Breast epithelium (tissue), 4 donors: ENCODE measurements around the gene HCN4. TPM values are rescaled to one million over a fixed set of nuclear protein-coding genes. Genes with fewer than 3 reads are reported as not detected.

ENCODE experiments used
- DNase-seq, 2 donors: peaks; one replicate each; pipeline ENCODE4 v3.0.0-alpha.2; 2019; ENCODE audit warnings: low spot score in 2 of 2
- H3K27ac ChIP-seq, 2 donors: fragments of 200-600 bp; sonication (generic) in 1 of 2; one replicate each; pipeline ENCODE4 v1.5.1; 2016 to 2019; ENCODE audit warnings: mild to moderate bottlenecking in 1 of 2
- H3K27me3 ChIP-seq, 2 donors: fragments of 200-600 bp; sonication (generic) in 1 of 2; one replicate each; pipeline versions ENCODE4 v1.5.1 to v1.6.0; 2017 to 2019; ENCODE audit warnings: control low read depth in 1 of 2, mild to moderate bottlenecking in 1 of 2
- H3K36me3 ChIP-seq: fragments of 200-600 bp; one replicate; pipeline ENCODE4 v1.5.1; 2019
- H3K4me1 ChIP-seq, 2 donors: fragments of 200-600 bp; sonication (generic); one replicate each; pipeline ENCODE4 v1.5.1; 2016 to 2019; ENCODE audit warnings: control low read depth in 1 of 2
- H3K4me3 ChIP-seq, 3 donors: fragments of 200-600 bp; sonication (generic); 1 replicate in 2 of 3; 2 replicates in 1 of 3; pipeline ENCODE4 v1.5.1; 2016 to 2019; ENCODE audit warnings: mild to moderate bottlenecking in 3 of 3, moderate library complexity in 2 of 3
- H3K9me3 ChIP-seq, 2 donors: fragments of 200-600 bp; sonication (generic) in 1 of 2; one replicate each; pipeline ENCODE4 v1.5.1; 2016 to 2019; ENCODE audit warnings: control low read depth in 1 of 2
- POLR2A ChIP-seq: fragments of 450-650 bp; IDR thresholded peaks from one replicate; pipeline ENCODE4 v1.6.1; 2016; ENCODE audit warnings: antibody characterized with exemption, mild to moderate bottlenecking, moderate library complexity
- POLR2AphosphoS5 ChIP-seq, 3 donors: sonication (generic); formaldehyde crosslinking; IDR thresholded peaks; one replicate each; pipeline ENCODE4 v1.6.1; 2017; ENCODE audit warnings: antibody characterized with exemption in 3 of 3
- intact Hi-C: fragments of 100-400 bp; cut with DNase I; formaldehyde crosslinking; loops from one replicate; pipeline ENCODE4 v1.15.1; 2023; ENCODE audit warnings: low total_unique reads
- total RNA-seq, 3 donors: library from RNA; depleted of rRNA; stranded (reverse); fragments of >200 nt; gene quantifications; one replicate each; pipeline ENCODE4 v1.1.0, GENCODE V29; 2016
- TF ChIP-seq, protein P1 (sequence below), 3 donors: fragments of 450-650 bp; IDR thresholded peaks; one replicate each; pipeline ENCODE4 v1.5.1; 2016 to 2017; ENCODE audit warnings: antibody characterized with exemption in 3 of 3, mild to moderate bottlenecking in 3 of 3, moderate library complexity in 3 of 3

HCN4 gene
- total RNA-seq, 3 donors from 2014 or later, result not detected

DNA sequence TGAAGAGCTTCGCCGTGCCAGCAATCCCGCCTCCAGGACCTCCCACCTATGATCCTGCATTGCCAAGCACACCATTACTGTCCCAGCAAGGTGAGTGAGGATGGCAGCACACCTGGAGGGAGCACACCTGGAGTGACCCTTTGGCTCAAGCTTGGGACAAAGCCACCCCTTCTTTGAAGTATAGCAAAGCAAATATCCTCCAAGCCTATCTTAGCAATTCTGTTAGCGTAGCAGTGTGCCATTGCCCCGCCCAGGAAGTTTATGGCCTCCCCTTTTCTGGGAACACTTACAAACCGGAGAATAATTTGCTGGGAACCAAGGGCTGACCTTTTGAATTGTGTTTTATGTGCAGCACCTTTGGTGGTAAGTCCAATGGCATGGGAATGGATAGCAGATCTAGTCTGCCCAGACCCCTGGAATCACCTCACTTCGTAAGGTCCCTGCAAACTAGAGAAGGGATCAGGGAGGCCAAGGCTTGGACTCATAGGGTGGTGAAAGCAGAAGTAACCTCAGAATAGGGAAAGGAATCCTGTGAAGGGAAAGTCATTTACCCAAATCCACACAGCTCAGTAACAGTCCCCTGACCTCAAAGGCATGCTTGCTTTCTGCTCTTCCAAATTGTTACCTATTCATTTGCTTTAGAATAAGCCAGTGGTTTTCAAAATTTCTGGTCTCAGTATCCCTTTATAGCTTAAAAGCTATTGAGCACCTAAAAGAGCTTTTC is 70.1 kb downstream of the HCN4 start:
- intact Hi-C loops, result no loop called here
- no peak overlapping the region for H3K4me3 ChIP-seq
- TF ChIP-seq, protein P1, sequence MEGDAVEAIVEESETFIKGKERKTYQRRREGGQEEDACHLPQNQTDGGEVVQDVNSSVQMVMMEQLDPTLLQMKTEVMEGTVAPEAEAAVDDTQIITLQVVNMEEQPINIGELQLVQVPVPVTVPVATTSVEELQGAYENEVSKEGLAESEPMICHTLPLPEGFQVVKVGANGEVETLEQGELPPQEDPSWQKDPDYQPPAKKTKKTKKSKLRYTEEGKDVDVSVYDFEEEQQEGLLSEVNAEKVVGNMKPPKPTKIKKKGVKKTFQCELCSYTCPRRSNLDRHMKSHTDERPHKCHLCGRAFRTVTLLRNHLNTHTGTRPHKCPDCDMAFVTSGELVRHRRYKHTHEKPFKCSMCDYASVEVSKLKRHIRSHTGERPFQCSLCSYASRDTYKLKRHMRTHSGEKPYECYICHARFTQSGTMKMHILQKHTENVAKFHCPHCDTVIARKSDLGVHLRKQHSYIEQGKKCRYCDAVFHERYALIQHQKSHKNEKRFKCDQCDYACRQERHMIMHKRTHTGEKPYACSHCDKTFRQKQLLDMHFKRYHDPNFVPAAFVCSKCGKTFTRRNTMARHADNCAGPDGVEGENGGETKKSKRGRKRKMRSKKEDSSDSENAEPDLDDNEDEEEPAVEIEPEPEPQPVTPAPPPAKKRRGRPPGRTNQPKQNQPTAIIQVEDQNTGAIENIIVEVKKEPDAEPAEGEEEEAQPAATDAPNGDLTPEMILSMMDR (IDR thresholded peaks at IDR 0.05), result no peak
- TF ChIP-seq POLR2A, result no peak
- no peak for TF ChIP-seq POLR2AphosphoS5 (IDR thresholded peaks at IDR 0.05)
- H3K27ac ChIP-seq, result no peak overlapping the region
- H3K27me3 ChIP-seq, result no peaks in the 10 kb centered on the region
- no peaks in the 10 kb centered on the region for H3K36me3 ChIP-seq
- H3K4me1 ChIP-seq, result no peaks in the 10 kb centered on the region
- DNase-seq, result no peak
- H3K9me3 ChIP-seq, result no peaks in the 10 kb centered on the region

DNA sequence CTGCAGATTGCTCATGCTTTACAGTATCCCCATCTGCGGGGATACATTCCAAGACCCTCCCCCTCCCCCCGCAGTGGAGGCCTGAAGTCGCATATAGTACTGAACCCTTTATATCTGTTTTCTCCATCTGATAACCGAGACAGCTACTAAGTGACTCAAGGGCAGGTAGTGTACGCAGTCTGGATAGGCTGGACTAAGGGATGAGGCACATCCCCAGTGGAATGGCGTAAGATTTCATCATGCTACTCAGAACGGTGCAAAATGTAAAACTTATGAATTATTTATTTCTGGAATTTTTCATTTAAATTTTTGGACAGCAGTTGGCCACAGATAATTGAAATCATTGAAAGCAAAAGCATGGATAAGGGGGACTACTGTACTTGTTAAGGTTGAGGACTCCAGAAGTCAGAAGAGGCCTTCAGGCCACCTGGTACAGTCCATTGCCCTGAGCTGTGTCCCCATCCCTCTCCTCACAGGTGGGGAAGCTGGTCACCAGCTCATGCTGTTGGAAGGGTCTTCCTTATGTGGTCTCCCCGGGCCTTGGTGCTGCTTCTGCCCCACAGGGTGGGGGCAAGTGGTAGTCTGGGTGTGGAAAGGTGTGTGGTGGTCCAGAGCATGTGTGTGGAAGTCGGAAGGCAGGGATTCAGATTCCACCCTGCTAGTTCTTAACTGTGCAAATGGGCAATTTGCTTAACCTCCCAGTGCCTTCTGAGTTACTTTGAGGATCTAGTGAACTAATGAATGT is 72.0 kb downstream of the HCN4 start:
- Histone ChIP-seq H3K4me3 (no peak overlapping the region), H3K27ac (no peak overlapping the region), H3K27me3 (no peaks in the 10 kb centered on the region), H3K9me3 (no peaks in the 10 kb centered on the region), H3K36me3 (no peaks in the 10 kb centered on the region), H3K4me1 (no peaks in the 10 kb centered on the region)
- TF ChIP-seq, protein P1 (IDR thresholded peaks at IDR 0.05), result no peak
- TF ChIP-seq POLR2AphosphoS5 (IDR thresholded peaks at IDR 0.05) (no peak), POLR2A (no peak)
- no peak for DNase-seq
- intact Hi-C loops, result no loop called here

DNA sequence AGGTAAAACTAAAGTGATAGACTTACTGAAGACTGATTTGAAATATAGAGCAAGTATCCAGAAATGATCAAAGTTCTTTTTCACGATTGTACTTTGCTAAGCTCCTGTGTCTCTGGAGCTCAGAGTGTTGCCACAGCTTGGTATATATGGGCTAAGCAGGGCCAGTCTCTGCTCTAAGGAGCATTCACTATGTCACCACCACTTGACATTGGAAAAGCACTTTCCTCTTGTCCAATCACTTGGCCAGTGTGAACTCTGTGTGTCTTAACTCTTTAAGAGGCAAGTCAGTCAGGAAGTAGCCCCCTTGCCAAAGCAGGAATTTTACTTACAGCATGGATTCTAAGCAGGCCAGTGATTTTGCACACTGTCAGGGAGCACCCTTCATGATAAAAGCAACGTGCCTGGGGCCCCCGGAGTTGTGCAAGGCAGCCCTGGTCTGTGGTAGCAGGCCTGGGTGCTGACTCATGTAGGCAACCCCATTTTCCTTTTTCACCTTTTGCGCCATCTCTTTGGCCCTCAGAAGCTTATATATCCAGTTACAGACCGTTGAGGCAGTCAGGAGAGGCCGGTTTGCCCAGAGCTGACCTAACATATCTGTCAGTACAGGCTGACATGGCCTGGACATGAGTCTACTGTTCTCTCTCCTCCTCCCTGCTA is 73.0 kb downstream of the HCN4 start:
- Histone ChIP-seq H3K36me3 (no peaks in the 10 kb centered on the region), H3K4me1 (no peaks in the 10 kb centered on the region), H3K4me3 (no peak overlapping the region), H3K27ac (no peak overlapping the region), H3K27me3 (no peaks in the 10 kb centered on the region), H3K9me3 (no peaks in the 10 kb centered on the region)
- intact Hi-C loops, result no loop called here
- TF ChIP-seq POLR2A (no peak), POLR2AphosphoS5 (IDR thresholded peaks at IDR 0.05) (no peak)
- TF ChIP-seq, protein P1 (IDR thresholded peaks at IDR 0.05), result no peak
- DNase-seq, result no peak

DNA sequence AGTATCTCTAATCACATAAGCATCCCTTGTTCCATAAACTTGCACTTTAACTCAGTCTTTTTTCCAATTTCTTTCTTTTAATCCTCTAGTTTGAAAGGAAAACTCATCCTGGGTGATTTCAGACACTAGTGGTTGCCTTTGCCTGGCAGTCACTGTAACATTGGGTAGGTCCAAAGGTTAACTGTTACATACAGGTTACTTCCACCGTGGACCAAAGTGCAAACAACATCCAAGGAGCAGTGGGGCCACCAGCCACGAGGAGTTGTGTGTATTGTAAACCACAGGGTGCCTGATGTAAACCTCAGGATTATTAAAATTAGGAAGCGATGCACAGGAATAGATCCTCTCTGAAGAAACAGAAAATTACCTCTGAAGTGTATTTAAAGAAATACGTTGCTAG is 75.0 kb downstream of the HCN4 start:
- TF ChIP-seq POLR2AphosphoS5 (IDR thresholded peaks at IDR 0.05) (no peak), POLR2A (no peak)
- TF ChIP-seq, protein P1 (IDR thresholded peaks at IDR 0.05), result no peak
- Histone ChIP-seq H3K36me3 (no peaks in the 10 kb centered on the region), H3K9me3 (no peaks in the 10 kb centered on the region), H3K4me1 (no peaks in the 10 kb centered on the region), H3K27me3 (no peaks in the 10 kb centered on the region), H3K4me3 (no peak overlapping the region), H3K27ac (no peak overlapping the region)
- no peak for DNase-seq
- intact Hi-C loops, result no loop called here

DNA sequence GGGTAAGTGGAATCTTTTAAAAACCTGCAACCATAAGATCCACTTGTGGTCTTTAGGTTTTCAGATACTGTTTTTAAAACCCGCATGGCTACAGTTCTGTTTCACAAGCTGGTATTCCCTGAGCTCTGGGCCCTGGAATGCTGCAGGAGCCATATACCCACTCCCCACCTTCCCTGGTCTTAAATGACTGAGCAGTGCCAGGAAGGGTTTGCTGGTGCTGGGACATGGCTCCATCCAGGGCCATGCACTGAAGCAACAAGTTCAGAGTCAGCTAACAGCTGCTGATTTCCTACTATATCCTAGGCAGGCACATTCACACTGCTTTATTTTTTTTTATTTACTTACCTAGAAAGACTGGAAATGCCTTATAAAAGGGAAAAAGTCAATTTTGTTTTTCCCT is 77.3 kb downstream of the HCN4 start:
- no peaks in the 10 kb centered on the region for H3K4me1 ChIP-seq
- H3K36me3 ChIP-seq, result no peaks in the 10 kb centered on the region
- no peak for TF ChIP-seq POLR2AphosphoS5 (IDR thresholded peaks at IDR 0.05)
- TF ChIP-seq POLR2A, result no peak
- TF ChIP-seq, protein P1 (IDR thresholded peaks at IDR 0.05), result no peak
- no peaks in the 10 kb centered on the region for H3K9me3 ChIP-seq
- no peak for DNase-seq
- no peak overlapping the region for H3K4me3 ChIP-seq
- H3K27me3 ChIP-seq, result no peaks in the 10 kb centered on the region
- no peak overlapping the region for H3K27ac ChIP-seq
- intact Hi-C loops, result no loop called here
